MM.1S (cell line): ENCODE data around the gene AGXT.

Experiments
- DNase-seq: peaks from one replicate; pipeline ENCODE4 v3.0.0-alpha.2; 2015
- H2AFZ ChIP-seq: fragments of 300-600 bp; sonication (generic); 2 replicates; pipeline ENCODE4 v1.6.0; 2016; ENCODE audit warnings: antibody characterized with exemption, low read length
- H3F3A ChIP-seq: fragments of 300-600 bp; sonication (generic); 2 replicates; pipeline ENCODE4 v1.6.1; 2016; ENCODE audit warnings: mild to moderate bottlenecking, antibody characterized with exemption, low read length, moderate library complexity, mixed read lengths; ENCODE audit not compliant: insufficient read depth
- H3K27ac ChIP-seq: fragments of 300-600 bp; sonication (generic); 2 replicates; pipeline ENCODE4 v1.5.1; 2016; ENCODE audit warnings: mild to moderate bottlenecking, low read length
- H3K27me3 ChIP-seq: fragments of 300-600 bp; sonication (generic); replicated peaks from 2 replicates; pipeline ENCODE4 v1.6.0; 2016; ENCODE audit warnings: low read length; ENCODE audit not compliant: insufficient read depth
- H3K36me3 ChIP-seq: fragments of 300-600 bp; sonication (generic); replicated peaks from 2 replicates; pipeline ENCODE4 v1.6.1; 2016; ENCODE audit warnings: mild to moderate bottlenecking, low read length, mixed read lengths; ENCODE audit not compliant: insufficient read depth
- H3K4me1 ChIP-seq: fragments of 300-600 bp; sonication (generic); 2 replicates; pipeline ENCODE4 v1.6.1; 2016; ENCODE audit warnings: low read length, mixed read lengths
- H3K4me2 ChIP-seq: fragments of 300-600 bp; sonication (generic); 2 replicates; pipeline ENCODE4 v1.6.0; 2016; ENCODE audit warnings: low read depth, low read length
- H3K4me3 ChIP-seq: fragments of 300-600 bp; sonication (generic); 2 replicates; pipeline ENCODE4 v1.5.1; 2016; ENCODE audit warnings: low read length, mixed read lengths
- H3K79me2 ChIP-seq: fragments of 300-600 bp; sonication (generic); 2 replicates; pipeline ENCODE4 v1.6.1; 2016; ENCODE audit warnings: mixed run types, low read length, mixed read lengths
- H3K9ac ChIP-seq: fragments of 300-600 bp; sonication (generic); 2 replicates; pipeline ENCODE4 v1.6.1; 2016; ENCODE audit warnings: low read length, mixed read lengths
- H3K9me2 ChIP-seq: fragments of 300-600 bp; sonication (generic); replicated peaks from 2 replicates; pipeline ENCODE4 v1.6.1; 2016; ENCODE audit warnings: mild to moderate bottlenecking, low read length, mixed read lengths; ENCODE audit not compliant: insufficient read depth
- H3K9me3 ChIP-seq: fragments of 300-600 bp; sonication (generic); replicated peaks from 2 replicates; pipeline ENCODE4 v1.6.1; 2016; ENCODE audit warnings: mild to moderate bottlenecking, low read length, mixed read lengths; ENCODE audit not compliant: insufficient read depth
- H4K20me1 ChIP-seq: fragments of 300-600 bp; sonication (generic); 2 replicates; pipeline ENCODE4 v1.6.1; 2016; ENCODE audit warnings: mild to moderate bottlenecking, low read length, moderate library complexity, mixed read lengths; ENCODE audit not compliant: insufficient read depth
- EZH2 ChIP-seq: fragments of 300-600 bp; sonication (generic); optimal IDR thresholded peaks from 2 replicates; pipeline ENCODE3; 2017; ENCODE audit warnings: low read depth, mild to moderate bottlenecking, antibody characterized with exemption, low read length, mixed read lengths
- EZH2phosphoT487 ChIP-seq: fragments of 300-600 bp; sonication (generic); IDR thresholded peaks from 2 replicates; pipeline ENCODE4 v1.6.1; 2018; ENCODE audit warnings: antibody characterized with exemption, low read length
- TF ChIP-seq, protein P1 (sequence below): fragments of 300-600 bp; sonication (generic); IDR thresholded peaks from 2 replicates; pipeline ENCODE4 v1.5.1; 2016; ENCODE audit warnings: antibody characterized with exemption, low read length, mixed read lengths

Gene AGXT

GRCh38 chr2:240898731-240899467 is 30.3 kb downstream of the AGXT start:
- H3K27me3 ChIP-seq = peaks cover 45% of the 10 kb centered on the region
- no peak overlapping the region for H3K4me3 ChIP-seq
- no peaks in the 10 kb centered on the region for H3K36me3 ChIP-seq
- H3K27ac ChIP-seq = no peak overlapping the region
- no peaks in the 10 kb centered on the region for H3F3A ChIP-seq
- H3K4me2 ChIP-seq = no peak overlapping the region
- no peak for TF ChIP-seq EZH2phosphoT487
- TF ChIP-seq, protein P1, sequence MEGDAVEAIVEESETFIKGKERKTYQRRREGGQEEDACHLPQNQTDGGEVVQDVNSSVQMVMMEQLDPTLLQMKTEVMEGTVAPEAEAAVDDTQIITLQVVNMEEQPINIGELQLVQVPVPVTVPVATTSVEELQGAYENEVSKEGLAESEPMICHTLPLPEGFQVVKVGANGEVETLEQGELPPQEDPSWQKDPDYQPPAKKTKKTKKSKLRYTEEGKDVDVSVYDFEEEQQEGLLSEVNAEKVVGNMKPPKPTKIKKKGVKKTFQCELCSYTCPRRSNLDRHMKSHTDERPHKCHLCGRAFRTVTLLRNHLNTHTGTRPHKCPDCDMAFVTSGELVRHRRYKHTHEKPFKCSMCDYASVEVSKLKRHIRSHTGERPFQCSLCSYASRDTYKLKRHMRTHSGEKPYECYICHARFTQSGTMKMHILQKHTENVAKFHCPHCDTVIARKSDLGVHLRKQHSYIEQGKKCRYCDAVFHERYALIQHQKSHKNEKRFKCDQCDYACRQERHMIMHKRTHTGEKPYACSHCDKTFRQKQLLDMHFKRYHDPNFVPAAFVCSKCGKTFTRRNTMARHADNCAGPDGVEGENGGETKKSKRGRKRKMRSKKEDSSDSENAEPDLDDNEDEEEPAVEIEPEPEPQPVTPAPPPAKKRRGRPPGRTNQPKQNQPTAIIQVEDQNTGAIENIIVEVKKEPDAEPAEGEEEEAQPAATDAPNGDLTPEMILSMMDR = no peak
- TF ChIP-seq EZH2 = no peak
- H3K9me2 ChIP-seq = no peaks in the 10 kb centered on the region
- H3K9me3 ChIP-seq = no peaks in the 10 kb centered on the region
- no peak for DNase-seq
- H3K79me2 ChIP-seq = no peaks in the 10 kb centered on the region
- H4K20me1 ChIP-seq = no peaks in the 10 kb centered on the region
- H2AFZ ChIP-seq = no peak overlapping the region
- no peaks in the 10 kb centered on the region for H3K4me1 ChIP-seq
- no peak overlapping the region for H3K9ac ChIP-seq

GRCh38 chr2:240899468-240899865 is 30.8 kb downstream of the AGXT start:
- Histone ChIP-seq H3K27ac (no peak overlapping the region), H3K9ac (no peak overlapping the region), H3K9me2 (no peaks in the 10 kb centered on the region), H3F3A (no peaks in the 10 kb centered on the region), H3K79me2 (no peaks in the 10 kb centered on the region), H2AFZ (no peak overlapping the region), H3K4me1 (no peaks in the 10 kb centered on the region), H3K9me3 (no peaks in the 10 kb centered on the region), H3K27me3 (peaks cover 45% of the 10 kb centered on the region), H3K36me3 (no peaks in the 10 kb centered on the region), H3K4me3 (no peak overlapping the region), H3K4me2 (no peak overlapping the region), H4K20me1 (no peaks in the 10 kb centered on the region)
- DNase-seq = no peak
- TF ChIP-seq EZH2 (no peak), EZH2phosphoT487 (no peak)
- TF ChIP-seq, protein P1 = no peak

GRCh38 chr2:240900141-240900860 is 31.7 kb downstream of the AGXT start:
- H3K4me3 ChIP-seq = no peak overlapping the region
- no peaks in the 10 kb centered on the region for H3K9me2 ChIP-seq
- H4K20me1 ChIP-seq = no peaks in the 10 kb centered on the region
- no peak overlapping the region for H3K4me2 ChIP-seq
- no peaks in the 10 kb centered on the region for H3F3A ChIP-seq
- no peak overlapping the region for H3K9ac ChIP-seq
- no peaks in the 10 kb centered on the region for H3K79me2 ChIP-seq
- H3K4me1 ChIP-seq = no peaks in the 10 kb centered on the region
- H3K36me3 ChIP-seq = no peaks in the 10 kb centered on the region
- no peaks in the 10 kb centered on the region for H3K9me3 ChIP-seq
- DNase-seq = no peak
- peaks cover 53% of the 10 kb centered on the region for H3K27me3 ChIP-seq
- TF ChIP-seq EZH2phosphoT487 (no peak), EZH2 (no peak)
- TF ChIP-seq, protein P1 = no peak
- no peak overlapping the region for H3K27ac ChIP-seq
- no peak overlapping the region for H2AFZ ChIP-seq
